HG03060 (cell line): ENCODE results near the gene CBR4.
"Not testable (repeated sequence)": the region's sequence is repeated elsewhere in the genome, so short reads cannot be mapped to it uniquely, and the experiment has no call there.

Source experiments
- ATAC-seq: cut with Tn5 transposase; IDR thresholded peaks from one replicate; pipeline ENCODE4 v1.9.1; 2021; ENCODE audit warnings: low read depth, moderate number of reproducible peaks; ENCODE audit not compliant: unreplicated experiment

Gene CBR4

GRCh38 chr4:168998596-168998995 lies 11.5 kb downstream of the CBR4 start:
- no peak for ATAC-seq

DNA sequence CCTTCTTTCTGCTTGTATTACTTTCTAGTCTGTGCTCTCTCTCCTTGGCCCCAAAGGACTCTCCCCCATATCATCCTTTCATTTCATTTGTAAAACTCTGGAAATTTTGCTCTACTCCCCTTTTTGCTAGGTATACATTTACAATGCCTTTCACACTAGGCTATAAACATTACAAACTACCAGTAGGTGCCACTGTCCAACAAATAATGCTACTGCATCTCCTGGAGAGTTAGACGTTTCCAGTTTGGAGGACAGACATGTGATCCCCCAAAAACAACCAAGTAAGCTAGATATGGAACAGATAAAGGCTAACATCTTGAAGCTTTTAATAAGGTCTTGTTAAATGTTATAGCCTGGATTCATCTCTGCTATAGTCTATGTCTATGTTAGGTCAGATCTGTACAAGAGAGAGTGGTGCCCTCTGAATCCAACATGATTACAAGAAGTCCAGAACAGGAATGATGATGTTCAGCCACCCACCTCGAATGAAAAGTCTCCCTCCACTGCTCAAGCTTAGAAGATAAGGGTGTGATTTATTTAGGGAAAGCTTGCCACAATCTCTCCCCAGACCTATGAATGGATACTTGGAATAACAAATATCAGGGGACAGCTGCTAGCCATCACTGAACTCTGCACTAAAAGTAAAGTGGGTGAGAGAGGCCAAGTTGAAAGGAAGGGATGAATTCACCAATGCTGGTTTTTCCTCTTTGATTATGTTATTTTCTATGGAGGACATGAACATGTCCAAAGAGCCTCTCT lies 14.3 kb downstream of the CBR4 start:
- no peak for ATAC-seq

GRCh38 chr4:168994958-168995357 lies 15.1 kb downstream of the CBR4 start:
- no peak for ATAC-seq

DNA sequence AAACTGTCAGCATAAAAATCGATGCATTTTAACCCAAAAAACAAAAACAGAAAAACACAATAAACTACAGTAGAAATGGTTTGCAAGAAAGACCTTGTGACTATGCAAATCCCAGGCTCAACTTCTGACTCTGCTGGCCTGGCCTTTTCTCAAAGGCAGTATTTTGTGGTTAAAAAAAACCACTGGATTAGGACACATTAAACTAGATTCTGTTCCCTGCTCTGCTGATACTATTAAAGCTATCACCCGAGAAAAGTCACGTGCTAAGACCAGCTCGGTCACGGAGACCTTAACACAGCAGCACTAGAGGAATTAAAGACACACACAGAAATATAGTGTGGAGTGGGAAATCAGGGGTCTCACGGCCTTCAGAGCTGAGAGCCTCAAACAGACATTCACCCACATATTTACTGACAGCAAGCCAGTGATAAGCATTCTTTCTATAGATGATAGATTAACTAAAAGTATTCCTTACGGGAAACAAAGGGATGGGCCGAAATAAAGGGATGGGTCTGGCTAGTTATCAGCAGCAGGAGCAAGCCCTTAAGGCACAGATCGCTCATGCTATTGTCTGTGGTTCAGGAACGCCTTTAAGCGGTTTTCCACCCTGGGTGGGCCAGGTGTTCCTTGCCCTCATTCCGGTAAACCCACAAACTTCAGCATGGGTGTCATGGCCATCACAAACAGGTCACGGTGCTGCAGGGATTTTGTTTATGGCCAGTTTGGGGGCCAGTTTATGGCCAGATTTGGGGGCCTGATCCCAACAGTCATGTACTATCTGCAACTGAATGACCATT lies 16.1 kb downstream of the CBR4 start:
- ATAC-seq, result no peak

- not testable (repeated sequence) for ATAC-seq
Measured at GRCh38 chr4:168992952-168993482, 17.0 kb downstream of the CBR4 start.

GRCh38 chr4:168981942-168982341 lies 28.1 kb downstream of the CBR4 start:
- ATAC-seq, result no peak

- ATAC-seq, result no peak
Measured at GRCh38 chr4:168981460-168981859, 28.6 kb downstream of the CBR4 start.

- no peak for ATAC-seq
Measured at GRCh38 chr4:168979338-168979737, 30.7 kb downstream of the CBR4 start.

GRCh38 chr4:168978001-168978700 lies 31.9 kb downstream of the CBR4 start:
- no peak for ATAC-seq

GRCh38 chr4:168972596-168972995 lies 37.5 kb downstream of the CBR4 start:
- ATAC-seq, result no peak

DNA sequence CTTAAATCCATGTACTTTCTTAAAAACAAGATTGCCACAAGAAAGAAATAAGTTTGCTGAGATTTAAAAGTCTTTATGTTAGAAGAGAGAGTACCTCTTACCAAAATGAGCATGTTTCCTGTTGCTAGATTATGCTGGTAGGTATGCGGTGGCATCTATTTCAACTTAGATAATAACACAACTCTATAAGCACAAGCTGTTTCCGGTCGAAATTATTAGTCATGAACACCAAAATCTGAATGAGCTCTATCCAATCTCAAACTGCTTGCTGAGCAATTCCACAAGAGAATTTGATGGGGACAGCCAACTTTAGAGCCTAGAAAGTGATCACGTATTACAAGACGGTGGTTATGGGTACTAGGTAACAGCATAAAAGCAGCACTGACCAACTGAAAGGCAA lies 49.3 kb downstream of the CBR4 start:
- ATAC-seq, result no peak

GRCh38 chr4:168955674-168956073 lies 54.4 kb downstream of the CBR4 start:
- ATAC-seq, result no peak

- ATAC-seq, result not testable (repeated sequence)
Measured at GRCh38 chr4:168952821-168953246, 57.2 kb downstream of the CBR4 start.

DNA sequence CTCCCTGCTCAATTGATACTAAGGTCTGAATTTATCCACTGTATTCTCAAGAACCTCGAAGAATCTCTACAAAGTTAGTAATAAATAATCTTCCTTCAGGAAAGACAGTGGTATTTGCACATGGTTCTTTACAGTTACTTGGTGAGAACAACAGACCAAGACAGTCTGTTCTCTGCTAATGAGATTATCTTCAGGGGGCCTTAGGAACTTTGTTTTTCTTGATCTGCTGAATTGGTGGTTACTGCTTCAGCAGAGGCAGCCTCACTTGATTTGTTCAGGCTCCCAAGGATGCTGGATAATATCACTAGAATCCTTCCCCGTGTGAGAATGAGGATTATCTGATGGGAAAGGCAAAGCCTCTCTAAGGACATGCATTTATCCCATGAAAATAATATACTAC lies 64.8 kb downstream of the CBR4 start:
- no peak for ATAC-seq

DNA sequence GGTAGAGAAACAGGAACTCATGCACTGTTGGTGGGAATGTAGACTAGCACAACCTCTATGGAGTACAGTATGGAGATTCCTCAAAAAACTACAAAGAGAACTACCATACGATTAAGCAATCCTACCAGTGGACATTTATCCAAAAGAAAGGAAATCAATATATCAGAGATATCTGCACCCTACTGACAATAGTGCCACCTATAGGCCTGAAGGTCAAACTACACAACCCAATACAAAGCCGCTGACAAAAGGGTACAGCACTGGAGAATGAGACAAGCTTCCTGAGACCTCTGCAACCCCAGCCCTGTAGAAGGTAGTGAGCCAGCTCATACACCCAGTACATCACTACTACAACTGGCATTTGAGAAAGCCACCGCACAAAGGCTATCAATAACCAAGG lies 67.1 kb downstream of the CBR4 start:
- no peak for ATAC-seq
